NOMO-1 (cell line): ENCODE results near the gene CD36.

Source experiments
- DNase-seq, 2 experiments: peaks; one replicate each; lab custom pipeline; 2025; ENCODE audit not compliant: unreplicated experiment in 2 of 2; lab: John Stamatoyannopoulos, UW

CD36 gene

GRCh38 chr7:80686576-80686975, 48.1 kb downstream of the CD36 start:
- DNase-seq, result peak; percentile 83 to 99

GRCh38 chr7:80699045-80699638, 60.7 kb downstream of the CD36 start:
- DNase-seq, result peak; percentile 78 to 92

GRCh38 chr7:80699721-80700256, 61.3 kb downstream of the CD36 start:
- DNase-seq, result peak; percentile 61 to 89

- no peak for DNase-seq
These were observed 64.8 kb downstream of the CD36 start for GRCh38 chr7:80703272-80703671.

GRCh38 chr7:80705130-80705781, 66.8 kb downstream of the CD36 start:
- peak in 1 of 2 experiments; percentile 49 for DNase-seq

- peak in 1 of 2 experiments; percentile 62 for DNase-seq
These were observed 68.9 kb downstream of the CD36 start for GRCh38 chr7:80707318-80707717.

- DNase-seq, result peak; percentile 98 to 100
These were observed 69.7 kb downstream of the CD36 start for GRCh38 chr7:80708123-80708522.

GRCh38 chr7:80711531-80711930, 73.1 kb downstream of the CD36 start:
- DNase-seq, result no peak

- no peak for DNase-seq
These were observed 80.8 kb downstream of the CD36 start for GRCh38 chr7:80719261-80719660.

- DNase-seq, result no peak
These were observed 81.7 kb downstream of the CD36 start for GRCh38 chr7:80720146-80720545.

GRCh38 chr7:80721883-80722615, 83.6 kb downstream of the CD36 start:
- DNase-seq, result peak; percentile 93 to 100

GRCh38 chr7:80722616-80723195, 84.3 kb downstream of the CD36 start:
- DNase-seq, result peak; percentile 71 to 98

- no peak for DNase-seq
These were observed 85.9 kb downstream of the CD36 start for GRCh38 chr7:80724249-80724871.

- peak in 1 of 2 experiments; percentile 66 for DNase-seq
These were observed 86.8 kb downstream of the CD36 start for GRCh38 chr7:80725181-80725611.
